Common myeloid progenitor, CD34-positive (primary cell): ENCODE results near the gene JAKMIP1.

ENCODE experiments used
- CTCF ChIA-PET: fragments of 350-600 bp; sonication (Branson Sonifier 250); formaldehyde crosslinking; loops from one replicate; lab custom pipeline; 2021; ENCODE audit warnings: antibody characterized with exemption; lab: Charles Lee
- POLR2A ChIA-PET: fragments of 350-600 bp; sonication (Branson Sonifier 250); formaldehyde crosslinking; loops from one replicate; lab custom pipeline; 2021; ENCODE audit warnings: antibody characterized with exemption; lab: Charles Lee
- DNase-seq, 3 donors: peaks; one replicate each; pipeline versions ENCODE4 v3.0.0 to v3.0.0-alpha.2; 2013
- H3K27ac ChIP-seq, 2 experiments: 1 replicate in 1 of 2; 2 replicates in 1 of 2; pipeline ENCODE4 v1.7.0; 2013; ENCODE audit warnings: inconsistent platforms in 2 of 2, low read length in 2 of 2, mild to moderate bottlenecking in 2 of 2, low read depth in 1 of 2, moderate library complexity in 1 of 2; ENCODE audit not compliant: severe bottlenecking in 2 of 2, insufficient read depth in 1 of 2, poor library complexity in 1 of 2
- H3K27me3 ChIP-seq, 5 experiments: replicated peaks in 2 of 5; 1 replicate in 3 of 5; 2 replicates in 2 of 5; pipeline versions ENCODE4 v1.6.1 to v1.7.0; 2013; ENCODE audit warnings: low read length in 4 of 5, mild to moderate bottlenecking in 2 of 5, moderate library complexity in 2 of 5, inconsistent platforms in 1 of 5; ENCODE audit not compliant: insufficient read depth in 5 of 5, control insufficient read depth in 4 of 5
- H3K36me3 ChIP-seq, 4 experiments: 1 replicate in 2 of 4; 2 replicates in 2 of 4; pipeline versions ENCODE4 v1.6.1 to v1.7.0; 2013; ENCODE audit warnings: low read length in 3 of 4, control low read depth in 1 of 4, mild to moderate bottlenecking in 1 of 4; ENCODE audit not compliant: control insufficient read depth in 4 of 4, insufficient read depth in 4 of 4
- H3K4me1 ChIP-seq, 4 experiments: 1 replicate in 3 of 4; 2 replicates in 1 of 4; pipeline versions ENCODE4 v1.6.1 to v1.7.1; 2013; ENCODE audit warnings: low read length in 3 of 4, mild to moderate bottlenecking in 3 of 4, control low read depth in 1 of 4, inconsistent platforms in 1 of 4, moderate library complexity in 1 of 4; ENCODE audit not compliant: control insufficient read depth in 4 of 4, insufficient read depth in 4 of 4; ENCODE audit errors: control extremely low read depth in 1 of 4
- H3K4me3 ChIP-seq, 7 experiments: 1 replicate in 4 of 7; 2 replicates in 3 of 7; pipeline versions ENCODE4 v1.5.1 to v1.7.0; 2013; ENCODE audit warnings: mild to moderate bottlenecking in 7 of 7, low read length in 6 of 7, moderate library complexity in 6 of 7, inconsistent platforms in 2 of 7, low read depth in 2 of 7, control low read depth in 1 of 7; ENCODE audit not compliant: insufficient read depth in 4 of 7, control insufficient read depth in 1 of 7; ENCODE audit errors: extremely low read depth in 1 of 7
- H3K9me3 ChIP-seq, 5 experiments: 1 replicate in 4 of 5; 2 replicates in 1 of 5; pipeline versions ENCODE4 v1.6.1 to v1.7.1; 2013; ENCODE audit warnings: low read length in 4 of 5, mild to moderate bottlenecking in 2 of 5, inconsistent platforms in 1 of 5, low read depth in 1 of 5, moderate library complexity in 1 of 5; ENCODE audit not compliant: control insufficient read depth in 4 of 5, insufficient read depth in 2 of 5; ENCODE audit errors: control extremely low read depth in 1 of 5
- WGBS: methylation state at CpG from one replicate; pipeline ENCODE4 v1.1.5; 2013; ENCODE audit not compliant: insufficient coverage; 5-methylcytosine and 5-hydroxymethylcytosine counted together

JAKMIP1 gene

DNA sequence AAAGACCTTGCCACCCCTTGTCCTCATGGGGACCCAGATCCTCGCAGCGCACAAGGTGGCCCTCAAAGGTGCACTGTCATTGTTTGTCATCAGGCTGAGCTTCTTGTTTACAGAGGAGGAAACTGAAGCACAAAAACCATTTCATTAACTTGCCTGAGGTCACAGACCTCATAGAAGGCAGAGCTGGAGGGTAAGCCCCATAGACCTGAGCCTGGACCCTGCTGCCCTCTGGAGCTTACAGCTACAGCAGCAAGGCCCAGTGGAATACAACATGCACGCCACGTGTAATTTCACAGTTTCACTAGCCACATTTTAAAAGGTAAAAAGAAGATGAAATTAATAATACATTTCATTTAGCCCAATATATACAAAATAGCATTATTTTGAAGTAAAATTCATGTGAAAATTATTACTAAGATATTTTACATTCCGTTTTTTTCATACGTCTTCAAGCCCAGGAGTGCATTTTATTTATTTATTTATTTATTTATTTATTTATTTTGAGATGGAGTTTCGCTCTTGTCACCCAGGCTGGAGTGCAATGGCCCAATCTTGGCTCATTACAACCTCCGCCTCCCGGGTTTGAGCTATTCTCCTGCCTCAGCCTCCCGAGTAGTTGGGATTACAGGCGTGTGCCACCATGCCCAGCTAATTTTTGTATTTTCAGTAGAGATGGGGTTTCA, 8.8 kb downstream of the JAKMIP1 start:
- no peak for DNase-seq

DNA sequence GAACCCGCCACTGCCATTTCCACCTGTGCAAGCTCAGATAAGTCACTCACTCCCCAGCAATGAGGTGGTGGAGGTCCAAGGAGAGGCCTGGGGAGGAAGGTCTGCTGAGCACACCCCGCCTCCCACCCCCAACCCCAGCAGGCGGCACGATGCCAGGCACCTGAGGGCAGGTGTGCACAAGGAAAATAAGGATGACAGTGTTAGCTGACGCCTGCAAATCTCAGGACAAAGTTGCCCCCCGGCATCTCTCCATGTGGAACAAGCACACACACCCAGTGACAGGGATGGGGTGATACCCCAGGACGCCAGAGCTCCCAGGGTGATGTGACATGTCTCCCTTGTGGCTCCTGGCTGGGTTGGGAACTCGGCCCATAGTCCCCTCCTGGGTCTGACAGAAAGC, 9.9 kb downstream of the JAKMIP1 start:
- POLR2A ChIA-PET: no interaction called here
- CTCF ChIA-PET: no interaction called here
- H3K27ac ChIP-seq: no peak overlapping the region
- 87% methylated on average over 3 of the region's 8 CpGs for WGBS
- no peaks in the 10 kb centered on the region for H3K4me1 ChIP-seq
- H3K27me3 ChIP-seq: peaks cover 0 to 58% (median 4%) of the 10 kb centered on the region in 5 experiments
- peaks cover 0 to 21% (median 0%) of the 10 kb centered on the region in 5 experiments for H3K9me3 ChIP-seq
- H3K4me3 ChIP-seq: no peak overlapping the region
- H3K36me3 ChIP-seq: no peaks in the 10 kb centered on the region
- no peak for DNase-seq

More for the DNA sequence above, 8.8 kb downstream of the JAKMIP1 start:
- ChIA-PET POLR2A (no interaction called here), CTCF (no interaction called here)
- Histone ChIP-seq H3K9me3 (peaks cover 0 to 14% (median 0%) of the 10 kb centered on the region in 5 experiments), H3K4me3 (no peak overlapping the region), H3K4me1 (no peaks in the 10 kb centered on the region), H3K27me3 (peaks cover 0 to 63% (median 7%) of the 10 kb centered on the region in 5 experiments), H3K36me3 (no peaks in the 10 kb centered on the region), H3K27ac (no peak overlapping the region)
- WGBS: 100% methylated on average over 1 of the region's 11 CpGs

DNA sequence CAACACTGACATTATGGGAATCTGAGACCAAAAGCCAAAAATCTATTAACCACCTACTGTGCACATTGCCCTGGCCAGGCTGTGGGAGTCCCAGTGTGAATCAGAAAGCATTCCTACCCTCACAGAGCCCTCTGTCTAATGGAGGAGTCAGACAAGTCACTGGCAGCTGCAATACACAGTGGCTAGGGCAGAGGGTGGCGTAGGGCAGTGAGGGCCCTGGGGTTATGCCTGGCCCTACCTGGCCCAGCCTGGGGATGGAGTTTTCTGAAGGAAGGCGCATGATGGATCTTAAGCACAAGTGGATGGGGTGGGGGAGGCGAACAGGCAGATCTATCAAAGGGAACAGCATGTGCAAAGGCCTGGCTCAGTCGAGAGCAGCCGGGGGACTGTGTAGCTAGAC, 10.8 kb downstream of the JAKMIP1 start:
- Histone ChIP-seq H3K4me3 (no peak overlapping the region), H3K4me1 (no peaks in the 10 kb centered on the region), H3K27me3 (peaks cover 0 to 51% (median 4%) of the 10 kb centered on the region in 5 experiments), H3K27ac (no peak overlapping the region), H3K9me3 (peaks cover 0 to 21% (median 0%) of the 10 kb centered on the region in 5 experiments), H3K36me3 (no peaks in the 10 kb centered on the region)
- WGBS: 90% methylated on average over 3 of the region's 5 CpGs
- no peak for DNase-seq
- ChIA-PET CTCF (no interaction called here), POLR2A (no interaction called here)

DNA sequence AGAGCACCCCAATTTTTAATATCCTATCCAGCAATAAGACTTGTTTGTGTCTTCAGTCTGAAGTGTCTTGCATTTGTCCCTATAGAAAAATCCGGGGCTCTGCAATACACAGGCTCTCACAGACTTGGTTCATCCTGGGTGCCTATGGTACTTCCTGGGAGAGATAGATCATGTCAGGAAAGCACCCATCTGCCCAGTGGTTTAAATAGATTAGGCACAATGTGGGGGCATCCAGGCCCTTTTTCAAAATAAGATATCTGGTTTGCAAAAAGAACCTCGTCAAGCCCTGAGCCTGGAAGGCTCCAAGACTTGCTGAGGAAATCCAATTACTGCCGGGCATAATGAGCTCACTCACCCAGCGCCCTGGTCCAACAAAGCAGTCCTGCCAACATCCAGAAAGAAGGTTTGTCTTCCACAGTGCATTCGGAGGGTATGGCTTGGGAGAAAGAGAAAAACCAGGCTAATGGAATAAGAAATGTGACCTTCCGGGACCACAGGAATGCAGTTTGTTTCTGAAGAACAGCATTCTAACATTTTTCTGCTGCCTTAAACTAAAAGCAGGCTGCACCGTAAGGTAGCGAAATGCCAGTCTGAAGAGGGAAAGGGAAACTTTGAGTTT, 11.6 kb downstream of the JAKMIP1 start:
- ChIA-PET CTCF (no interaction called here), POLR2A (no interaction called here)
- DNase-seq: no peak
- H3K4me3 ChIP-seq: no peak overlapping the region
- WGBS: 94% methylated on average over 8 of the region's 8 CpGs
- H3K9me3 ChIP-seq: peaks cover 0 to 21% (median 0%) of the 10 kb centered on the region in 5 experiments
- H3K36me3 ChIP-seq: no peaks in the 10 kb centered on the region
- no peaks in the 10 kb centered on the region for H3K4me1 ChIP-seq
- H3K27ac ChIP-seq: no peak overlapping the region
- H3K27me3 ChIP-seq: peaks cover 0 to 45% (median 4%) of the 10 kb centered on the region in 5 experiments

DNA sequence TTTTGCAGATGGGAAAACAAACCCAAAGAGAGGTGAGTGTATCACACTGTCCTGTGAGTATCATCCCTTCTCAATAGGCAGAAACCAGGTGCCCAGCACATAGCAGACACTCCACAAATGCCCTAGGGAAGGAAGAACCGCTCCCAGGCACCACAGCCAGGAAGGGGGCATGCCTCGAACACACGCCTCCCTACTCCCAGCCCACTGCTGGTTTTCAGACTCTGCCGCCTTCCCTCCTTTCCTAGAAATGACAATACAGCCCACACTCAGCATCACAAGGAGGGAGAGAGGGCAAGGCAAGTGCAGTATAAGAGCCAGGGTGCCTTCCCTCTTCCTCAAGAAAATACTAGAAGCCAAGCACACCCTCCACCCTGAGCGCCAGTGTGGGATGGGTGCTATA, 16.2 kb downstream of the JAKMIP1 start:
- H3K9me3 ChIP-seq: peaks cover 0 to 33% (median 0%) of the 10 kb centered on the region in 5 experiments
- POLR2A ChIA-PET: no interaction called here

DNA sequence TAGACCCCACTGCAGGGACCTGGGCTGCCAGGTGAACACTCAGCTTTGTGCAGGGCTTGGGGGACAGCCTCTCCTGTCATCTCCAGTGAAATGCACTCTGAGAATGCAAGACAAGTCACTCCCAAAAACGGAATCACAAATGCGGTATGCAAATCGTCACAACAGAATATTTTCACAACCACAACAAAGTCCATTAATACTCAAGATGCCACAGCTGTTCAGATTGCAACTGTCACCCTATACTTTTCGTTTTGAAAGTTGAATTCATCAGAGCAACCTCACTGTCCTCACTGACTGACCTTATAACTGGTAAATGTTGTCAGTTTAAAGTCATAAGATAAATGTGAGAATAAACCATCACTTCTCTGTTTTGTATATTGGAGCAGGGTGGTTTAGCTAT, 16.6 kb downstream of the JAKMIP1 start:
- 96% methylated on average over 3 of the region's 4 CpGs for WGBS
- no peak overlapping the region for H3K27ac ChIP-seq
- no peak for DNase-seq
- ChIA-PET CTCF (no interaction called here), POLR2A (no interaction called here)
- no peak overlapping the region for H3K4me3 ChIP-seq
- peaks cover 0 to 33% (median 0%) of the 10 kb centered on the region in 5 experiments for H3K9me3 ChIP-seq
- H3K27me3 ChIP-seq: peaks cover 0 to 25% (median 2%) of the 10 kb centered on the region in 5 experiments
- H3K36me3 ChIP-seq: no peaks in the 10 kb centered on the region
- peaks cover 0 to 2% (median 0%) of the 10 kb centered on the region in 4 experiments for H3K4me1 ChIP-seq

More for the DNA sequence above, 16.2 kb downstream of the JAKMIP1 start:
- H3K27ac ChIP-seq: no peak overlapping the region
- H3K4me1 ChIP-seq: peaks cover 0 to 2% (median 0%) of the 10 kb centered on the region in 4 experiments
- H3K27me3 ChIP-seq: peaks cover 0 to 25% (median 4%) of the 10 kb centered on the region in 5 experiments
- no peak overlapping the region for H3K4me3 ChIP-seq
- no CpG with 5 or more reads among the region's 5 CpGs for WGBS
- DNase-seq: no peak
- no peaks in the 10 kb centered on the region for H3K36me3 ChIP-seq
- CTCF ChIA-PET: no interaction called here
